ENCODE measurements around the gene CLDN25. TPM values are rescaled to one million over a fixed set of nuclear protein-coding genes. Genes with fewer than 3 reads are reported as not detected.

The CLDN25 gene
- total and polyA plus RNA-seq, 2 of the 13 experiments (the other 11 are each of a cell fraction or from before 2014, with no cell fraction given) = not detected

GRCh38 chr11:113773416-113774173 lies 6.0 kb upstream of the CLDN25 start, which contains the start of gene ZW10 (continued):
- TF ChIP-seq ZNF275 (CRISPR knock-in tag; IDR thresholded peaks at IDR 0.05; ENCODE audit: borderline replicate concordance) (no peak), ZNF224 (CRISPR knock-in tag; IDR thresholded peaks at IDR 0.05) (no peak), FOXK1 (CRISPR knock-in tag; IDR thresholded peaks at IDR 0.05; ENCODE audit: borderline replicate concordance, low read depth) (0 out of 2 replicates have a peak, but pooled peaks have one; percentile 72), ZSCAN9 (CRISPR knock-in tag; IDR thresholded peaks at IDR 0.05; ENCODE audit: borderline replicate concordance) (0 out of 2 replicates have a peak, but pooled peaks have one; percentile 26), CEBPZ (IDR thresholded peaks at IDR 0.05; ENCODE audit: low read length) (no peak), SP5 (CRISPR knock-in tag; IDR thresholded peaks at IDR 0.05; ENCODE audit: borderline replicate concordance, low read depth) (no peak), THAP9 (CRISPR knock-in tag; IDR thresholded peaks at IDR 0.05; ENCODE audit: borderline replicate concordance) (peak; percentile 85; the same call in 1 of the 2 replicates), PAF1 (CRISPR knock-in tag; IDR thresholded peaks at IDR 0.05) (no peak), ZNF326 (CRISPR knock-in tag; IDR thresholded peaks at IDR 0.05; ENCODE audit: borderline replicate concordance) (no peak), TFE3 (CRISPR knock-in tag; IDR thresholded peaks at IDR 0.05) (no peak; the same call in 1 of the 2 replicates), ZNF446 (CRISPR knock-in tag; IDR thresholded peaks at IDR 0.05) (peak; percentile 80; the same call in 1 of the 2 replicates), BHLHE40 (IDR thresholded peaks at IDR 0.05; ENCODE audit: low read length) (no peak), ZFP41 (CRISPR knock-in tag; IDR thresholded peaks at IDR 0.05; ENCODE audit: borderline replicate concordance) (no peak), ZSCAN12 (CRISPR knock-in tag; IDR thresholded peaks at IDR 0.05) (no peak), ETV5 (CRISPR knock-in tag; IDR thresholded peaks at IDR 0.05; ENCODE audit: borderline replicate concordance) (peak; percentile 62; the same call in 1 of the 2 replicates), ZBTB1 (CRISPR knock-in tag; IDR thresholded peaks at IDR 0.05; ENCODE audit: borderline replicate concordance) (no peak), STAG1 (CRISPR knock-in tag; IDR thresholded peaks at IDR 0.05) (no peak)
